ENCODE results near the gene ZBTB49.

Gene ZBTB49

DNA sequence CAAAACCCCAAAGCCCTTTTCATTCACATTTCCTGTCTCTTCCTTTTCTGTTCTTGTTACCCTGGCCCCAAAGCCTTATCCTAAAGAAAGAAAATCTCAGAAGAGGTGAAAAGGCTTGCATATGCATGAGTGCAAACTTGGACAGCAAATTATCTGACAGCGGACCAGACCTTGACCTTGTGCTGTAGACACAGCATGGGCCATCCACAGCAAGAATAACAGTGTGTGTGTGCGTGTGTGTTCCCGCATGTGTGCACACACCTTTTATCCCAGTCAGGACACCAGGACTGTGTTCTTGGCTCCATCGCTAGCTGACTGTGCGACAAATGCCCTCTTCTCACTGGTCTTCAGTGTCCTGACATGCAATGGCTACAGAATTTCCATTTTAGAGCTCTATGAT lies 35.3 kb downstream of the ZBTB49 start:
- H3K4me3 ChIP-seq (ENCODE audit: low read depth, low read length), result no peak overlapping the region
- TF ChIP-seq CTCF (IDR thresholded peaks at IDR 0.05; ENCODE audit: borderline replicate concordance, insufficient read depth, low read depth, low read length), result no peak

DNA sequence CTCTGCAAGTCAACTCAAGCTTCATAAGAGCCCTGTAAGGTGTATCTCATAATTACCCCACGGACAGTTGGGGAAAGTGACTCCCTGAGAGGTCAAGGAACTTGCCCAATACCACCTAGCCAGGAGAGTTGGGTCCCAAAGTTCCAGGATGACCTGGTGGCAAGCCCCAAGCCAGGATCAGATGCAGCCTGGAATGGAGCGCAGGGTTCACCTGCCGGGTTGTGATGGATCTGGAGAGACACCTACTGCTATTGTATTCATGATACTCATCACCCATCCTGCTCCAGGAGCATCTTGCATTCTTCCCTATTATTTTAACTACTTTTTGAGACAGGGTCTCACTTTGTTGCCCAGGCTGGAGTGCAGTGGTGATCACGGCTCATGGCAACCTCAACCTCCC lies 36.1 kb downstream of the ZBTB49 start:
- TF ChIP-seq CTCF (IDR thresholded peaks at IDR 0.05; ENCODE audit: borderline replicate concordance, insufficient read depth, low read depth, low read length), result no peak
- H3K4me3 ChIP-seq (ENCODE audit: low read depth, low read length), result no peak overlapping the region

GRCh38 chr4:4327652-4328121 lies 37.6 kb downstream of the ZBTB49 start:
- no peak overlapping the region for H3K4me3 ChIP-seq (ENCODE audit: low read depth, low read length)
- peak; percentile 33; the same call in 1 of the 2 replicates for TF ChIP-seq CTCF (IDR thresholded peaks at IDR 0.05; ENCODE audit: borderline replicate concordance, insufficient read depth, low read depth, low read length)

DNA sequence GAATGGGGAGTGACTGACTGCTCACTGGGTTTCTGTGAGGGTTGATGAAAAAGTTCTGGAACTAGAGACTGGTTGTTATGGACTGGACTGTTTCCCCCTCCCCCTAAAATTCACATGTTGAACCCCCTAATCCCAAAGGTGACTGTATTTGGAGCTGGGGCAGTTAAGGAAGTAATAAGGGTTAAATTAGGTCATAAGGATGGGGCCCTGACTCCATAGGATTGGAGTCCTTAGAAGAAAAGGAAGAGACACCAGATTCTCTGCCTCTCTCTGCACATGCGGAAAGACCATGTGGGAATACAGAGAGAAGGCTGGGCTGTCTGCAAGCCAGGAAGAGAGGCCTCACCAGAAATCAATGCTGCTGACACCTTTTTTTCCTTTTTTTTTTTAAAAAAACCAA lies 38.2 kb downstream of the ZBTB49 start:
- H3K4me3 ChIP-seq (ENCODE audit: low read depth, low read length), result no peak overlapping the region
- no peak for TF ChIP-seq CTCF (IDR thresholded peaks at IDR 0.05; ENCODE audit: borderline replicate concordance, insufficient read depth, low read depth, low read length)

GRCh38 chr4:4328840-4329239 lies 38.8 kb downstream of the ZBTB49 start:
- no peak for TF ChIP-seq CTCF (IDR thresholded peaks at IDR 0.05; ENCODE audit: borderline replicate concordance, insufficient read depth, low read depth, low read length)
- H3K4me3 ChIP-seq (ENCODE audit: low read depth, low read length), result no peak overlapping the region

DNA sequence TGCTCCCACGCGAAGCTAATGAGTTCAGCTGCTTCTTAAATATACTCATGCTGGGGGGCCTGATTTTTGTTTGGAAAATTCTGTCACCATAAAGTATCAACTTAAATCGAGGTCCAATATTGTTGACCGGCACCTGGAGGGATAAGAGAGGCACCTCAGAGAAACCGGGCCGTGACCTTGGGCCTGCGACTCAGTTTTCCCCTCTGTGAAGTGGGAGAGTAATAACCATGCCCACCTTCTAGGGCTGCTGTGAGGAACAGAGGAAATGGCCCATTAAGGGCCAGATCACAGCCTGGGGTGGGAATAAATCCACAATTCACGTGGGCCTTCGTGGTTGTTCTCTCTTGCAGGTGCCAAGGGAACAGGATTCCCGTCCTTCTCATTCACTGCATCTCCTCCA lies 39.4 kb downstream of the ZBTB49 start:
- no peak overlapping the region for H3K4me3 ChIP-seq (ENCODE audit: low read depth, low read length)
- TF ChIP-seq CTCF (IDR thresholded peaks at IDR 0.05; ENCODE audit: borderline replicate concordance, insufficient read depth, low read depth, low read length), result no peak

- H3K4me3 ChIP-seq (ENCODE audit: low read depth, low read length), result no peak overlapping the region
- TF ChIP-seq CTCF (IDR thresholded peaks at IDR 0.05; ENCODE audit: borderline replicate concordance, insufficient read depth, low read depth, low read length), result no peak
These were observed 40.7 kb downstream of the ZBTB49 start for GRCh38 chr4:4330794-4331193.

All from GM12875 (cell line).